Gastrocnemius medialis (tissue), 4 donors: ENCODE results near the gene CIDEA.

ENCODE experiments used
- POLR2A ChIP-seq, 2 donors: fragments of 450-650 bp; IDR thresholded peaks; one replicate each; pipeline ENCODE4 v1.6.1; 2017; ENCODE audit warnings: antibody characterized with exemption in 2 of 2, mild to moderate bottlenecking in 2 of 2, moderate library complexity in 2 of 2
- TF ChIP-seq, protein P1 (sequence below), 5 experiments: fragments of 450-650 bp in 3 of 5; fragments of 200-600 bp in 2 of 5; sonication (generic) in 2 of 5; IDR thresholded peaks in 4 of 5; conservative IDR thresholded peaks in 1 of 5; 1 replicate in 4 of 5; 2 replicates in 1 of 5; pipeline ENCODE4 v1.5.1; 2016 to 2019; ENCODE audit warnings: antibody characterized with exemption in 5 of 5, mild to moderate bottlenecking in 3 of 5, moderate library complexity in 3 of 5

DNA sequence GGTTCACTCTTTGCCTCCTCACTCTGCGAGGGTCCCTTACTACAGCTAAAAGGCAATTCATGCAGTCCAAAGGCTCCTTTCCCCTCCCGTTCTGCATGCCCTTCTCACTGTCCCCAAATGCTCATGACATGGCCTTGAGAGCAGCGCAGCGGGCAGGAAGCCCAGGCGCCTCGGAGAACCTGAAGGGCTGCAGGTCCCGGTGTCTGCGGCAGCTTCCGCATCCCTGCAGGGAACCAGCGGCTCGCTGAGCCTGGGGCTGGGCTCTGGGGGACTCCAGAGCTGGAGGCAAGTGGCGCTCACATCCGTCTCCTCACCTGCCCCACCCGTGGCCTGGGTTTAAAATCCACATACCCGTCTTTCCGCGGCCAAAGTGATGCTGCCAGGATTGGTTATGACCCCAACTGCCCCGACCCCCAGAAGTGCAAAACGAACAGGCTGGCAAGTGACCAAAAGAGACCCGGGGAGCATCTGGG is 462 bp upstream of the CIDEA start:
- TF ChIP-seq POLR2A (IDR thresholded peaks at IDR 0.05), result no peak
- TF ChIP-seq, protein P1, sequence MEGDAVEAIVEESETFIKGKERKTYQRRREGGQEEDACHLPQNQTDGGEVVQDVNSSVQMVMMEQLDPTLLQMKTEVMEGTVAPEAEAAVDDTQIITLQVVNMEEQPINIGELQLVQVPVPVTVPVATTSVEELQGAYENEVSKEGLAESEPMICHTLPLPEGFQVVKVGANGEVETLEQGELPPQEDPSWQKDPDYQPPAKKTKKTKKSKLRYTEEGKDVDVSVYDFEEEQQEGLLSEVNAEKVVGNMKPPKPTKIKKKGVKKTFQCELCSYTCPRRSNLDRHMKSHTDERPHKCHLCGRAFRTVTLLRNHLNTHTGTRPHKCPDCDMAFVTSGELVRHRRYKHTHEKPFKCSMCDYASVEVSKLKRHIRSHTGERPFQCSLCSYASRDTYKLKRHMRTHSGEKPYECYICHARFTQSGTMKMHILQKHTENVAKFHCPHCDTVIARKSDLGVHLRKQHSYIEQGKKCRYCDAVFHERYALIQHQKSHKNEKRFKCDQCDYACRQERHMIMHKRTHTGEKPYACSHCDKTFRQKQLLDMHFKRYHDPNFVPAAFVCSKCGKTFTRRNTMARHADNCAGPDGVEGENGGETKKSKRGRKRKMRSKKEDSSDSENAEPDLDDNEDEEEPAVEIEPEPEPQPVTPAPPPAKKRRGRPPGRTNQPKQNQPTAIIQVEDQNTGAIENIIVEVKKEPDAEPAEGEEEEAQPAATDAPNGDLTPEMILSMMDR (IDR thresholded peaks at IDR 0.05 in 4 of 5, conservative IDR thresholded peaks at IDR 0.05 in 1 of 5), result no peak
